AG09309 (cell line): ENCODE data around the gene RPL27.
"Not testable (repeated sequence)": the region's sequence is repeated elsewhere in the genome, so short reads cannot be mapped to it uniquely, and the experiment has no call there.

ENCODE experiments used
- DNase-seq: peaks from one replicate; pipeline ENCODE4 v3.0.0-alpha.2; 2010; ENCODE audit warnings: low read depth
- H3K4me3 ChIP-seq: 2 replicates; pipeline ENCODE4 v1.5.1; 2011; ENCODE audit warnings: mild to moderate bottlenecking, low read depth, low read length, moderate library complexity; ENCODE audit not compliant: control insufficient read depth
- TF ChIP-seq, protein P1 (sequence below): IDR thresholded peaks from 2 replicates; pipeline ENCODE4 v1.5.1; 2011; ENCODE audit warnings: mild to moderate bottlenecking, low read depth, low read length, inconsistent platforms; ENCODE audit not compliant: insufficient read depth, control insufficient read depth; ENCODE audit errors: missing control alignments

RPL27 gene

DNA sequence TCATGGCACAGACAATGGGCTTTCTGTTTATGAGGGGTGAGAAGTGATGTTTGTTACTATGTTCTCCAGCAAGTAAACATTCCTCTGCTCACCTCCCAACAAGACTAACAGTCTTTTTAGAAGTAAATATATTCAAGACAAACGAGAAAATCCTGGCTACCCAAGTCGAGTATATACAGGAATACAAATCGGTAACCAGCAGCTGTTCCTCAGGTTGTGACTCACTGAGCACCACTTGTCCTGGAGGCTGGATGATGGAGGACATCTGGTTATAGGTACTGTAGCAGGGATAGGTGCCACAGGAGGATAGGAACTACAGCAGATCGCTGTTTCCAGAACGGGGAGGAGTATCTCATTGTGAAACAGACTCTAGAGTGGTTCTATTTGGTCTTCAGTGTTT lies 5.3 kb upstream of the RPL27 start:
- H3K4me3 ChIP-seq: no peak overlapping the region
- no peak for DNase-seq
- TF ChIP-seq, protein P1, sequence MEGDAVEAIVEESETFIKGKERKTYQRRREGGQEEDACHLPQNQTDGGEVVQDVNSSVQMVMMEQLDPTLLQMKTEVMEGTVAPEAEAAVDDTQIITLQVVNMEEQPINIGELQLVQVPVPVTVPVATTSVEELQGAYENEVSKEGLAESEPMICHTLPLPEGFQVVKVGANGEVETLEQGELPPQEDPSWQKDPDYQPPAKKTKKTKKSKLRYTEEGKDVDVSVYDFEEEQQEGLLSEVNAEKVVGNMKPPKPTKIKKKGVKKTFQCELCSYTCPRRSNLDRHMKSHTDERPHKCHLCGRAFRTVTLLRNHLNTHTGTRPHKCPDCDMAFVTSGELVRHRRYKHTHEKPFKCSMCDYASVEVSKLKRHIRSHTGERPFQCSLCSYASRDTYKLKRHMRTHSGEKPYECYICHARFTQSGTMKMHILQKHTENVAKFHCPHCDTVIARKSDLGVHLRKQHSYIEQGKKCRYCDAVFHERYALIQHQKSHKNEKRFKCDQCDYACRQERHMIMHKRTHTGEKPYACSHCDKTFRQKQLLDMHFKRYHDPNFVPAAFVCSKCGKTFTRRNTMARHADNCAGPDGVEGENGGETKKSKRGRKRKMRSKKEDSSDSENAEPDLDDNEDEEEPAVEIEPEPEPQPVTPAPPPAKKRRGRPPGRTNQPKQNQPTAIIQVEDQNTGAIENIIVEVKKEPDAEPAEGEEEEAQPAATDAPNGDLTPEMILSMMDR: no peak

DNA sequence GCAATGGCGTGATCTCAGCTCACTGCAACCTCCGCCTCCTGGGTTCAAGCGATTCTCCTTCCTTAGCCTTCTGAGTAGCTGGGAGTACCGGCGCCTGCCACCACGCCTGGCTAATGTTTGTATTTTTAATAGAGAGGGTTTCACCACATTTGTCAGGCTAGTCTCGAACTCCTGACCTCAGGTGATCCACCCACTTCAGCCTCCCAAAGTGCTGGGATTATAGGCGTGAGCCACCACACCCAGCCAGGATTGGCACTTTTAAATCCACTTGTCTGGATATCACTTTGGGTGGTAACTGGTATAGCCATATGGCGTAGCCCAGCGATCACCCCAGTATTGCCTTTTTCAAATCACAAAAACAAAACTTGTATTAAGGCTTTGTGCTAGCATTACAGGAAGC lies 4.3 kb upstream of the RPL27 start:
- DNase-seq, H3K4me3 ChIP-seq: not testable (repeated sequence)

DNA sequence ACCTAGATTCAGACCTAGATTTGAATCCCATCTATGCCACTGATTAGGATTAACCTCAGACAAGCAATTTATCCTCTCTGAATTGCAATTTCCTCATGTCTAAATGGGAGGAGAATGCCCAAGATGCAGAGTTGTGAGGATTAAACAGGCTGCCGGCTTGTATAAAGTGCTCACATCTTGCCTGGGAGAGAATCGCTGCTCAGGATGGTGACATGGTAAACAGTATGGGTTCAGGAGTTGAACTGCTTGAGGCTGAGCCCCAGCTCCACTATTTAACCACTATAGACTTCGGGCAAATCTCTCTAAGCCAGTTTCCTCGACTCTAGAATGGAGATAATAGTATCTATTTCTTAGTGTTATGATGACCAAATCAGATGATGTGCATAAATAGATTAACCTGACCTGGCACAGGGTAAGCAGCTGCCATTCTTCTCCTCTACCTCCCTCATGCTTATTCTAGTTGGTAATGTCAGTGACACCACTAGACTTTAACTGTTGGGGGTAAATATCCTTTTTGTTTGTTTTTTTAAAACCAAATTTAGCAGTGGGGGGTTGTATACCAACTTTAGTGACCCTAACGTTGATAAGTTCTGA lies 732 bp upstream of the RPL27 start:
- DNase-seq: no peak
- H3K4me3 ChIP-seq: peak overlapping the region; percentile 22
- TF ChIP-seq, protein P1: no peak

DNA sequence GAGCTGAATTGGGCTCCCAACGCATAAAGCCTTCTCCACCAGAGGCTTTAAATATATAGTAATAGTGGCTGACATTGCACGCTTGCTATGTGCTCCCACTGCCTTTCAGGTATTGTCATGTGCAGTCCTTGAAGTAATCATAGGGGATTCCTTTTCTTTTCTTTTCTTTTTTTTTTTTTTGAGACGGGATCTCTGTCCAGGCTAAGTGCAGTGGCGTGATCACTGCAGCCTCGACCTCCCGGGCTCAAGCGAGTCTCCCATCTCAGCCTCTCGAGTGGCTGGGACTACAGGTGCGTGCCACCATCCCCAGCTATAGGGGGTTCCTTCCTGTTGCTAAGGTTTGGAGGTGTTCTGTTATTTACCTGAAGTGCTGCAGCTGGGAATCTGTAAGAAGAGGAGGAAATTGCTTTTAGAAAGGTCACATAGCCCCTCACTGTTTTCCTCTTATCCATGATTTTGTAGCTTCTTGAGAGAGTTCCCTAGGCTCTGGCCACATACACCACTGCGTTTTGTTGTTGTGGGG lies 845 bp downstream of the RPL27 start:
- no peak for DNase-seq
- TF ChIP-seq, protein P1: no peak
- peak overlapping the region; percentile 76 for H3K4me3 ChIP-seq

DNA sequence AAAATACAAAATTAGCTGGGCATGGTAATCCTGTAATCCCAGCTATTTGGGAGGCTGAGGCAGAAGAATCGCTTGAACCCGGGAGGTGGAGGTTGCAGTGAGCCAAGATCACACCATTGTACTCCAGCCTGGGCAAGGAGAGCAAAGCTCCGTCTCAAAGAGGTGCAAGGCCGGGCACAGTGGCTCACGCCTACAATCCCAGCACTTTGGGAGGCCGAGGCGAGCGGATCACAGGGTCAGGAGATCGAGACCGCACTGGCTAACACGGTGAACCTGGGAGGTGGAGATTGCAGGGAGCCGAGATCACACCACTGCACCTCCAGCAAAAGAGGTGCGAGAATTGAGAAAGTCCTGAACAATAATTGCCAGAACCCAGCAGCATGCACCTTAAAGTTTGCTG lies 2.7 kb downstream of the RPL27 start:
- not testable (repeated sequence) for DNase-seq, H3K4me3 ChIP-seq

DNA sequence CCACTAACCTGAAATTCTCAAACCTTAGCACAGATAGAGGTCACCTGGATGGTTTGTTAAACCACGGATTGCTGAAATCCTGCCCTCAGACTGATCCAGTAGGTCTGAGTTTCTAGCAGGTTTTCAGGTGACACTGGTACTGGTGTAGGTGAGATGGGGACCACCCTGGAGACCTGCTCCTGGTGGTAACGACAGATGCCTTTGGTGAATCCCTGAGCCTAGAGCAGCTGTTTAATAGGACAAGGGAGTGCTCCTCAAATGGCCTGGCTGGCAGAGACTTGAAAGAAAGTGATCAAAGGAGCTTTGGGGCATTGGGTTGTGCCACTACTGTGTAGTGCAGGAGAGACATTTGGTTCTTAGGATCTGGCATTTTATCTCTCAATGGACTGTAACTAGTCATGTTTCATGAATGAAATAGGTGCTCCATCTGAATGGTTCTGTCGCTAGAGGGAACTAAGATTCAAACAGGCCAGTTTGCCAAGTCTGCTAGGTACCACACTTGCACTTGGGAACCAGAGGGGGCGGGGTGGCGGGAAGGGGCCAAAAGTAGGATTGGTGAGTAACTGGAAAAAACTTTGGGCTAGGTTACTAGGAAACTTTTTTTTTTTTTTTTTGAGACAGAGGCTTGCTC lies 5.4 kb downstream of the RPL27 start:
- TF ChIP-seq, protein P1: peak; percentile 10
- H3K4me3 ChIP-seq: no peak overlapping the region
- DNase-seq: no peak

DNA sequence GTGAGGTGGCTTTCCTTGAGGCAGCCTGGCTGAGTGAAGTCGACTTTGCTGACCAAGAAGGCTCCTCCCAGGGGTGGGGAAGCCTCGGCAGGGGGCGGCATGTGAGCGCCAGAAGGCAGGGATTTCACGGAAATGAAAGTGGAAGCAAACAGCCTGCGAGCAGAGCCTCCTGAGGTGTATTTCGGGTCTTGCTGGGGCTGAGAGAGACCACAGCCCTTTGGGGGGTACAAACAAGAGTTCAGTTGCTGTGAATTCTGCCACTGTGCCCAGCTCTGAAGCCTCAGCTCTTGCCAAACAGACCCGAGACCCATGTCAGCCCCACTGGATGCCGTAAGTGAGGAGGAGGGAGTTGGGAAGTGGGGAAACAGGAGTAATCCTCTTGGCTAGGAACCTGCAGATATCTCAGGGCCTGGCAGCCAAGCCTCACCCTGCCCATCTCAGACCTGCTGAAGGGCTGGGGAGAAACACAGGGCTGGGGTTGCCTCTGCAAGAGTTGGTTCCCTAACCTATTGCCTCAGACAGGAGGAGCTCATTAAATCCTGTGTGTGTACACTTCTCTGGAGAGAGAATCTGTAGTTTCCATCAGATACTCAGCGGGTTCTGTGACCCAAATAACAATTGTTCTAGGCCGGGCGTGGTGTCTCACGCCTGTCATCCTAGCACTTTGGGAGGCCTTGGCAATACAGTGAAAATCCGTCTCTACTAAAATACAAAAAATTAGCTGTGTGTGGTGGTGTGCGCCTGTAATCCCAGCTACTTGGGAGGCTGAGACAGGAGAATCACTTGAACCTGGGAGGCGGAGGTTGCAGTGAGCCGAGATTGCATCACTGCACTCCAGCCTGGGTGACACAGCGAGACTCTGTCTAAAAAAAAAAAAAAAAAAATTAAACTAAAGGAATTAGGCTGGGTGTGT lies 8.7 kb downstream of the RPL27 start, which contains the start of gene IFI35:
Gene IFI35, plus strand, starts transcription at position 146 of the 913 bp plus-strand sequence. Its CDS starts 164 bp downstream, at position 310.
- TF ChIP-seq, protein P1: peak; percentile 24
- H3K4me3 ChIP-seq: peak within 1 kb of the TSS; percentile 81
- DNase-seq: no peak
